ENCODE measurements around the gene ERMAP. TPM values are rescaled to one million over a fixed set of nuclear protein-coding genes. Genes with fewer than 3 reads are reported as not detected.
A peak's percentile ranks its signal among the peaks of the same experiment; 100 is the strongest.

Gene ERMAP
- total and polyA plus RNA-seq, 10 of the 15 experiments (the other 5 are each of a cell fraction or from before 2014, with no cell fraction given) = 1.4 to 6.8 (median 4.1) TPM

- 0 out of 2 replicates have a peak overlapping the region, but pooled peaks have one; percentile 7 for H3K4me3 ChIP-seq
- DNase-seq (ENCODE audit: low read depth, low spot score) (no peak), ATAC-seq (peak; percentile 75), FAIRE-seq (peak; percentile 18)
- H3K36me3 ChIP-seq (ENCODE audit: control insufficient read depth in 2 of 2, insufficient read depth in 2 of 2, low read length in 1 of 2) = no peaks in the 10 kb centered on the region
- H3K4me2 ChIP-seq (ENCODE audit: control insufficient read depth, insufficient read depth) = peak overlapping the region; percentile 69
- peaks cover 12% of the 10 kb centered on the region for H3K4me1 ChIP-seq (ENCODE audit: control insufficient read depth, insufficient read depth, low read length)
- no peak for TF ChIP-seq RELB (IDR thresholded peaks at IDR 0.05; ENCODE audit: low read depth)
- peak; percentile 47; the same call in 1 of the 2 replicates for TF ChIP-seq SPI1 (IDR thresholded peaks at IDR 0.05; ENCODE audit: borderline replicate concordance, insufficient read depth, low read depth, low read length)
- no peaks in the 10 kb centered on the region for H3K9me3 ChIP-seq (replicated peaks; ENCODE audit: control insufficient read depth, insufficient read depth, low read length)
- no TSS peak for BruUV-seq (replicated peaks)
- ChIA-PET RAD21 (ENCODE audit: unreplicated experiment) (interaction anchor here (0.6 to 1.5 kb wide), 4 partner anchors 9 to 529 kb away, joined by 3 to 5 read pairs (median 4); partner anchors contain the start of genes ELOVL1 and SVBP), POLR2A (interaction anchor here (1.0 to 1.1 kb wide), 3 partner anchors 8 to 72 kb away, joined by 3 to 5 read pairs (median 4); partner anchors contain the start of genes C1orf50, P3H1 and ZNF691), SMC1A (ENCODE audit: uncharacterized antibody, unreplicated experiment) (interaction anchor here (1.0 to 1.7 kb wide), 5 partner anchors 9 to 24 kb away, joined by 3 to 25 read pairs (median 4); partner anchors contain the start of genes SVBP and ZNF691), CTCF (interaction anchor here (0.9 to 2.1 kb wide), 4 partner anchors 8 to 235 kb away, joined by 4 to 8 read pairs (median 5); partner anchors contain the start of gene ZNF691)
- H3K9ac ChIP-seq (ENCODE audit: control insufficient read depth, insufficient read depth, low read length) = no peak overlapping the region
- no peaks in the 10 kb centered on the region for H4K20me1 ChIP-seq (ENCODE audit: control insufficient read depth, insufficient read depth)
- intact Hi-C loops (cut with micrococcal nuclease; ENCODE audit: unreplicated experiment) = no loop called here
- H3K79me2 ChIP-seq (ENCODE audit: control insufficient read depth, insufficient read depth, low read length) = no peaks in the 10 kb centered on the region
- 75% methylated on average over 7 of the region's 7 CpGs for WGBS (ENCODE audit: insufficient coverage, insufficient replicate concordance, low lambda C conversion rate, missing lambda C conversion rate)
- H3K27ac ChIP-seq (ENCODE audit: control insufficient read depth, insufficient read depth) = peak overlapping the region; percentile 26; the same call in 1 of the 2 replicates
- H3K27me3 ChIP-seq (replicated peaks in 1 of 2; ENCODE audit: control insufficient read depth in 2 of 2, insufficient read depth in 2 of 2, low read length in 1 of 2) = no peaks in the 10 kb centered on the region
- H2AFZ ChIP-seq (ENCODE audit: control insufficient read depth, low read depth, low read length) = peak overlapping the region; percentile 63
- in situ Hi-C loops (cut with MboI) = no loop called here
Measured at GRCh38 chr1:42838482-42839190, 21.7 kb downstream of the ERMAP start.

- Histone ChIP-seq H3K27me3 (replicated peaks in 1 of 2; ENCODE audit: control insufficient read depth in 2 of 2, insufficient read depth in 2 of 2, low read length in 1 of 2) (no peaks in the 10 kb centered on the region), H2AFZ (ENCODE audit: control insufficient read depth, low read depth, low read length) (no peak overlapping the region), H4K20me1 (ENCODE audit: control insufficient read depth, insufficient read depth) (no peaks in the 10 kb centered on the region), H3K9me3 (replicated peaks; ENCODE audit: control insufficient read depth, insufficient read depth, low read length) (no peaks in the 10 kb centered on the region), H3K79me2 (ENCODE audit: control insufficient read depth, insufficient read depth, low read length) (peaks cover 1% of the 10 kb centered on the region), H3K27ac (ENCODE audit: control insufficient read depth, insufficient read depth) (no peak overlapping the region), H3K4me2 (ENCODE audit: control insufficient read depth, insufficient read depth) (no peak overlapping the region), H3K4me3 (no peak overlapping the region), H3K4me1 (ENCODE audit: control insufficient read depth, insufficient read depth, low read length) (peaks cover 12% of the 10 kb centered on the region), H3K9ac (ENCODE audit: control insufficient read depth, insufficient read depth, low read length) (no peak overlapping the region), H3K36me3 (ENCODE audit: control insufficient read depth in 2 of 2, insufficient read depth in 2 of 2, low read length in 1 of 2) (no peaks in the 10 kb centered on the region)
- no TSS peak for BruUV-seq (replicated peaks)
- ChIA-PET SMC1A (ENCODE audit: uncharacterized antibody, unreplicated experiment) (interaction anchor here (1.0 kb wide), 1 partner anchor 8 kb away, joined by 3 read pairs; no protein-coding TSS in a partner anchor), CTCF (interaction anchor here (0.7 kb wide), 1 partner anchor 14 kb away, joined by 3 read pairs; no protein-coding TSS in a partner anchor), RAD21 (ENCODE audit: unreplicated experiment) (no interaction called here), POLR2A (interaction anchor here (1.1 kb wide), 1 partner anchor 10 kb away, joined by 5 read pairs; no protein-coding TSS in a partner anchor)
- DNase-seq (ENCODE audit: low read depth, low spot score) (no peak), FAIRE-seq (no peak), ATAC-seq (no peak)
- intact Hi-C loops (cut with micrococcal nuclease; ENCODE audit: unreplicated experiment) = no loop called here
- 90% methylated on average over 3 of the region's 3 CpGs for WGBS (ENCODE audit: insufficient coverage, insufficient replicate concordance, low lambda C conversion rate, missing lambda C conversion rate)
- in situ Hi-C loops (cut with MboI) = no loop called here
- TF ChIP-seq USF2 (IDR thresholded peaks at IDR 0.05; ENCODE audit: borderline replicate concordance, low read depth, low read length) (no peak), PRDM15 (CRISPR knock-in tag; IDR thresholded peaks at IDR 0.05) (no peak), SMAD1 (IDR thresholded peaks at IDR 0.05; ENCODE audit: low read depth, partially characterized antibody) (no peak)
Measured at GRCh38 chr1:42841010-42841409, 24.1 kb downstream of the ERMAP start.
